GM23338 (cell line): ENCODE measurements around the gene KNTC1. TPM values are rescaled to one million over a fixed set of nuclear protein-coding genes. Genes with fewer than 3 reads are reported as not detected.

ENCODE experiments used
- ATAC-seq: fragments of 200-7000 bp; cut with Tn5 transposase; 3 replicates; pipeline ENCODE4 v1.9.1; 2020
- DNase-seq: peaks from one replicate; pipeline ENCODE4 v3.0.0-alpha.2; 2015; ENCODE audit warnings: low spot score
- H2AFZ ChIP-seq: fragments of 200-600 bp; sonication (generic); 2 replicates; pipeline ENCODE4 v1.8.0; 2016; ENCODE audit warnings: antibody characterized with exemption, mild to moderate bottlenecking, moderate library complexity
- H3F3A ChIP-seq: fragments of 200-600 bp; sonication (generic); replicated peaks from 2 replicates; pipeline ENCODE4 v1.8.0; 2017; ENCODE audit warnings: antibody characterized with exemption, mixed run types, low read depth
- H3K27ac ChIP-seq: fragments of 200-600 bp; sonication (generic); 2 replicates; pipeline ENCODE4 v1.6.1; 2016; ENCODE audit warnings: low read depth
- H3K27me3 ChIP-seq: fragments of 200-600 bp; sonication (generic); 2 replicates; pipeline ENCODE4 v1.8.0; 2016; ENCODE audit warnings: mild to moderate bottlenecking, mixed run types, moderate library complexity; ENCODE audit not compliant: insufficient read depth
- H3K36me3 ChIP-seq: fragments of 200-600 bp; sonication (generic); 2 replicates; pipeline ENCODE4 v1.8.0; 2016; ENCODE audit warnings: mild to moderate bottlenecking; ENCODE audit not compliant: insufficient read depth
- H3K4me1 ChIP-seq: fragments of 200-600 bp; sonication (generic); 2 replicates; pipeline ENCODE4 v1.8.0; 2016; ENCODE audit warnings: mild to moderate bottlenecking, moderate library complexity; ENCODE audit not compliant: insufficient read depth
- H3K4me2 ChIP-seq: fragments of 200-600 bp; sonication (generic); 2 replicates; pipeline ENCODE4 v1.7.1; 2017; ENCODE audit warnings: mixed run types
- H3K4me3 ChIP-seq: fragments of 200-600 bp; sonication (generic); 2 replicates; pipeline ENCODE4 v1.6.1; 2016; ENCODE audit warnings: mixed run types
- H3K79me2 ChIP-seq: fragments of 200-600 bp; sonication (generic); replicated peaks from 2 replicates; pipeline ENCODE4 v1.8.0; 2017; ENCODE audit warnings: mild to moderate bottlenecking; ENCODE audit not compliant: insufficient read depth
- H3K9me2 ChIP-seq: fragments of 200-600 bp; sonication (generic); 2 replicates; pipeline ENCODE4 v1.8.0; 2017; ENCODE audit not compliant: insufficient read depth
- H4K20me1 ChIP-seq: fragments of 200-600 bp; sonication (generic); replicated peaks from 2 replicates; pipeline ENCODE4 v1.8.0; 2017; ENCODE audit warnings: mild to moderate bottlenecking; ENCODE audit not compliant: insufficient read depth
- H3K27ac Mint-ChIP-seq: 2 replicates; pipeline ENCODE4 v1.8.0; 2020; ENCODE audit warnings: inconsistent platforms, mild to moderate bottlenecking, moderate library complexity, mixed read lengths
- H3K27me3 Mint-ChIP-seq: 3 replicates; pipeline ENCODE4 v1.8.0; 2022; ENCODE audit warnings: low read depth, mild to moderate bottlenecking, moderate library complexity, mixed read lengths, inconsistent platforms; ENCODE audit not compliant: insufficient read depth, poor library complexity
- H3K36me3 Mint-ChIP-seq: 3 replicates; pipeline ENCODE4 v1.8.0; 2021; ENCODE audit warnings: low read depth, mild to moderate bottlenecking, inconsistent platforms, moderate library complexity, mixed read lengths
- H3K4me1 Mint-ChIP-seq: 3 replicates; pipeline ENCODE4 v1.8.0; 2020; ENCODE audit warnings: mild to moderate bottlenecking, inconsistent platforms, mixed read lengths
- H3K4me3 Mint-ChIP-seq: 3 replicates; pipeline ENCODE4 v1.8.0; 2021; ENCODE audit warnings: moderate library complexity, mild to moderate bottlenecking, inconsistent platforms, mixed read lengths
- H3K9me3 Mint-ChIP-seq: 3 replicates; pipeline ENCODE4 v1.8.0; 2020; ENCODE audit warnings: moderate library complexity, mild to moderate bottlenecking, inconsistent platforms, mixed read lengths
- CREB1 ChIP-seq: fragments of 250-450 bp; sonication (Bioruptor Pico); IDR thresholded peaks from 2 replicates; pipeline ENCODE4 v1.5.0; 2020; ENCODE audit warnings: low read depth, mild to moderate bottlenecking, moderate library complexity
- EZH2 ChIP-seq: fragments of 200-600 bp; sonication (generic); IDR thresholded peaks from one replicate; pipeline ENCODE4 v1.8.0; 2017; ENCODE audit warnings: antibody characterized with exemption, mild to moderate bottlenecking, low read depth; ENCODE audit not compliant: unreplicated experiment
- EZH2phosphoT487 ChIP-seq: fragments of 200-600 bp; sonication (generic); IDR thresholded peaks from one replicate; pipeline ENCODE4 v1.8.1; 2018; ENCODE audit warnings: antibody characterized with exemption; ENCODE audit not compliant: unreplicated experiment
- JUNB ChIP-seq: IDR thresholded peaks from one replicate; pipeline ENCODE4 v1.6.1; 2016; ENCODE audit warnings: antibody characterized with exemption; ENCODE audit not compliant: unreplicated experiment
- NANOG ChIP-seq: IDR thresholded peaks from 2 replicates; pipeline ENCODE4 v1.6.1; 2016; ENCODE audit warnings: antibody characterized with exemption, borderline replicate concordance
- POLR2AphosphoS5 ChIP-seq: IDR thresholded peaks from 2 replicates; pipeline ENCODE4 v1.6.1; 2016; ENCODE audit warnings: antibody characterized with exemption, low read depth
- ZNF114 ChIP-seq: fragments of 250-450 bp; sonication (Bioruptor Pico); IDR thresholded peaks from 2 replicates; pipeline ENCODE4 v1.5.0; 2020; ENCODE audit warnings: mild to moderate bottlenecking, moderate library complexity
- ZNF331 ChIP-seq: fragments of 250-450 bp; sonication (Bioruptor Pico); IDR thresholded peaks from 2 replicates; pipeline ENCODE4 v1.5.0; 2020; ENCODE audit warnings: low read depth, mild to moderate bottlenecking, moderate library complexity
- polyA plus RNA-seq: library from polyadenylated mRNA; unstranded; fragments of >200 nt; fragmentation: Nextera tagmentation; extraction: Ambion mirVana; gene quantifications from 2 replicates; pipeline ENCODE4 v1.2.1, GENCODE V29; 2016
- total RNA-seq: library from RNA; depleted of rRNA; stranded (reverse); fragments of >200 nt; shearing (Covaris generic); gene quantifications from 2 replicates; pipeline ENCODE4 v1.2.3, GENCODE V29; 2014
- TF ChIP-seq, protein P1 (sequence below), 2 experiments: fragments of 200-600 bp in 1 of 2; sonication (generic) in 1 of 2; conservative IDR thresholded peaks; 2 replicates each; pipeline versions ENCODE4 v1.5.1 to v1.6.1; 2016 to 2017; ENCODE audit warnings: antibody characterized with exemption in 2 of 2, low read depth in 2 of 2, mild to moderate bottlenecking in 2 of 2, moderate library complexity in 1 of 2
- TF ChIP-seq, protein P2 (sequence below): IDR thresholded peaks from 2 replicates; pipeline ENCODE4 v1.6.1; 2016; ENCODE audit warnings: antibody characterized with exemption
- TF ChIP-seq, protein P3 (sequence below): IDR thresholded peaks from one replicate; pipeline ENCODE4 v1.6.1; 2018; ENCODE audit warnings: antibody characterized with exemption; ENCODE audit not compliant: unreplicated experiment

KNTC1 gene
- total and polyA plus RNA-seq, 2 experiments from 2014 or later = 55.2 to 98.0 TPM

GRCh38 chr12:122646517-122647217 is 119.6 kb downstream of the KNTC1 start (continued):
- TF ChIP-seq, protein P1, sequence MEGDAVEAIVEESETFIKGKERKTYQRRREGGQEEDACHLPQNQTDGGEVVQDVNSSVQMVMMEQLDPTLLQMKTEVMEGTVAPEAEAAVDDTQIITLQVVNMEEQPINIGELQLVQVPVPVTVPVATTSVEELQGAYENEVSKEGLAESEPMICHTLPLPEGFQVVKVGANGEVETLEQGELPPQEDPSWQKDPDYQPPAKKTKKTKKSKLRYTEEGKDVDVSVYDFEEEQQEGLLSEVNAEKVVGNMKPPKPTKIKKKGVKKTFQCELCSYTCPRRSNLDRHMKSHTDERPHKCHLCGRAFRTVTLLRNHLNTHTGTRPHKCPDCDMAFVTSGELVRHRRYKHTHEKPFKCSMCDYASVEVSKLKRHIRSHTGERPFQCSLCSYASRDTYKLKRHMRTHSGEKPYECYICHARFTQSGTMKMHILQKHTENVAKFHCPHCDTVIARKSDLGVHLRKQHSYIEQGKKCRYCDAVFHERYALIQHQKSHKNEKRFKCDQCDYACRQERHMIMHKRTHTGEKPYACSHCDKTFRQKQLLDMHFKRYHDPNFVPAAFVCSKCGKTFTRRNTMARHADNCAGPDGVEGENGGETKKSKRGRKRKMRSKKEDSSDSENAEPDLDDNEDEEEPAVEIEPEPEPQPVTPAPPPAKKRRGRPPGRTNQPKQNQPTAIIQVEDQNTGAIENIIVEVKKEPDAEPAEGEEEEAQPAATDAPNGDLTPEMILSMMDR (conservative IDR thresholded peaks at IDR 0.05; ENCODE audit: low read depth in 2 of 2) = no peak
- TF ChIP-seq, protein P2, sequence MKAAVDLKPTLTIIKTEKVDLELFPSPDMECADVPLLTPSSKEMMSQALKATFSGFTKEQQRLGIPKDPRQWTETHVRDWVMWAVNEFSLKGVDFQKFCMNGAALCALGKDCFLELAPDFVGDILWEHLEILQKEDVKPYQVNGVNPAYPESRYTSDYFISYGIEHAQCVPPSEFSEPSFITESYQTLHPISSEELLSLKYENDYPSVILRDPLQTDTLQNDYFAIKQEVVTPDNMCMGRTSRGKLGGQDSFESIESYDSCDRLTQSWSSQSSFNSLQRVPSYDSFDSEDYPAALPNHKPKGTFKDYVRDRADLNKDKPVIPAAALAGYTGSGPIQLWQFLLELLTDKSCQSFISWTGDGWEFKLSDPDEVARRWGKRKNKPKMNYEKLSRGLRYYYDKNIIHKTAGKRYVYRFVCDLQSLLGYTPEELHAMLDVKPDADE = no peak
- TF ChIP-seq JUNB (no peak), EZH2phosphoT487 (no peak), ZNF331 (CRISPR knock-in tag) (no peak), POLR2AphosphoS5 (no peak), NANOG (no peak)
- TF ChIP-seq, protein P3, sequence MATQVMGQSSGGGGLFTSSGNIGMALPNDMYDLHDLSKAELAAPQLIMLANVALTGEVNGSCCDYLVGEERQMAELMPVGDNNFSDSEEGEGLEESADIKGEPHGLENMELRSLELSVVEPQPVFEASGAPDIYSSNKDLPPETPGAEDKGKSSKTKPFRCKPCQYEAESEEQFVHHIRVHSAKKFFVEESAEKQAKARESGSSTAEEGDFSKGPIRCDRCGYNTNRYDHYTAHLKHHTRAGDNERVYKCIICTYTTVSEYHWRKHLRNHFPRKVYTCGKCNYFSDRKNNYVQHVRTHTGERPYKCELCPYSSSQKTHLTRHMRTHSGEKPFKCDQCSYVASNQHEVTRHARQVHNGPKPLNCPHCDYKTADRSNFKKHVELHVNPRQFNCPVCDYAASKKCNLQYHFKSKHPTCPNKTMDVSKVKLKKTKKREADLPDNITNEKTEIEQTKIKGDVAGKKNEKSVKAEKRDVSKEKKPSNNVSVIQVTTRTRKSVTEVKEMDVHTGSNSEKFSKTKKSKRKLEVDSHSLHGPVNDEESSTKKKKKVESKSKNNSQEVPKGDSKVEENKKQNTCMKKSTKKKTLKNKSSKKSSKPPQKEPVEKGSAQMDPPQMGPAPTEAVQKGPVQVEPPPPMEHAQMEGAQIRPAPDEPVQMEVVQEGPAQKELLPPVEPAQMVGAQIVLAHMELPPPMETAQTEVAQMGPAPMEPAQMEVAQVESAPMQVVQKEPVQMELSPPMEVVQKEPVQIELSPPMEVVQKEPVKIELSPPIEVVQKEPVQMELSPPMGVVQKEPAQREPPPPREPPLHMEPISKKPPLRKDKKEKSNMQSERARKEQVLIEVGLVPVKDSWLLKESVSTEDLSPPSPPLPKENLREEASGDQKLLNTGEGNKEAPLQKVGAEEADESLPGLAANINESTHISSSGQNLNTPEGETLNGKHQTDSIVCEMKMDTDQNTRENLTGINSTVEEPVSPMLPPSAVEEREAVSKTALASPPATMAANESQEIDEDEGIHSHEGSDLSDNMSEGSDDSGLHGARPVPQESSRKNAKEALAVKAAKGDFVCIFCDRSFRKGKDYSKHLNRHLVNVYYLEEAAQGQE = no peak

DNA sequence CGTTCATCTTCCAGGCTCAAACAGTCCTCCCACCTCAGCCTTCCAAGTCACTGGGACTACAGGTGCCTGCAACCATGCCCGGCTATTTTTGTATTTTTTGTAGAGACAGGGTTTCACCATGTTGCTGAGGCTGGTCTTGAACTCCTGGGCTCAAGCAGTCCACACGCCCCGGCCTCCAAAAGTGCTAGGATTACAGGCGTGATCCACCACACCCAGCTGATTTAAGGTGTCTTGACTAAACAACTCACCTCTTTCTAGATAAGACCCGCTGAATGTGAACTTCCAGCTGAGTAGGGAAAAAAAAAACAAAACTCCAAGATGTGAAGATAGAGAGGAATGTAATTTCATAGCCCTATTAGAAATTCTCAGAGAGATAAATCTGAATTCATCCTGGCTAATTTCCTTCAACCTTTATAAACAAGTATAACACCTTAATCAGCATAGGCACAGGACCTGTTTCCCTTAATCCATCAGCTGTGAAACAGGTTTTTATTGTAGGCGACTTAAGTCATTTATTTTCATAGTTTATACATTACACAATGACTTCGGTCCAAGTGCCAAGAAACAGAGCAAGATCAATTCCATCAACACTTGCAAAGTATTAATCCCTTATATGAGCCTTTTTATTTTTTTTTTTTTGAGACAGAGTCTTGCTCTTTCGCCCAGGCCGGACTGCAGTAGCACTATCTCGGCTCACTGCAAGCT is 124.6 kb downstream of the KNTC1 start:
- no peaks in the 10 kb centered on the region for H3K9me3 Mint-ChIP-seq
- H2AFZ ChIP-seq = no peak overlapping the region
- no peak for DNase-seq
- no peaks in the 10 kb centered on the region for H3K4me1 ChIP-seq
- no peak overlapping the region for H3K4me2 ChIP-seq
- H3K27me3 ChIP-seq = no peaks in the 10 kb centered on the region
- H3F3A ChIP-seq = no peaks in the 10 kb centered on the region
- H3K27me3 Mint-ChIP-seq = peaks cover 4% of the 10 kb centered on the region
- H3K27ac Mint-ChIP-seq = no peak overlapping the region
- no peaks in the 10 kb centered on the region for H3K36me3 ChIP-seq
- H3K4me3 Mint-ChIP-seq = no peak overlapping the region
- H3K36me3 Mint-ChIP-seq = no peaks in the 10 kb centered on the region
- peaks cover 3% of the 10 kb centered on the region; the same call in 2 of the 3 replicates for H3K4me1 Mint-ChIP-seq
- H4K20me1 ChIP-seq = no peaks in the 10 kb centered on the region
- 0 out of 2 replicates have a peak overlapping the region, but pooled peaks have one; percentile 19 for H3K27ac ChIP-seq
- H3K79me2 ChIP-seq = no peaks in the 10 kb centered on the region
- no peak for ATAC-seq
- H3K9me2 ChIP-seq = no peaks in the 10 kb centered on the region
- no peak overlapping the region for H3K4me3 ChIP-seq
- TF ChIP-seq EZH2phosphoT487 (no peak), EZH2 (no peak), CREB1 (CRISPR knock-in tag) (no peak), ZNF114 (CRISPR knock-in tag) (no peak), NANOG (no peak), ZNF331 (CRISPR knock-in tag) (no peak)
- TF ChIP-seq, protein P1 (conservative IDR thresholded peaks at IDR 0.05; ENCODE audit: low read depth in 2 of 2) = no peak
- TF ChIP-seq, protein P2 = no peak
